Measurements from ENCODE around the gene PRRX2. TPM values are rescaled to one million over a fixed set of nuclear protein-coding genes. Genes with fewer than 3 reads are reported as not detected.
A peak's percentile ranks its signal among the peaks of the same experiment; 100 is the strongest.

The PRRX2 gene
- total and polyA plus RNA-seq, 7 experiments from 2014 or later, result 1.1 TPM; not detected in 6

- H3K9me3 ChIP-seq (ENCODE audit: control insufficient read depth in 2 of 3, low read length in 3 of 3), result no peaks in the 10 kb centered on the region
- H3K27me3 ChIP-seq (ENCODE audit: control insufficient read depth in 2 of 2, insufficient read depth in 2 of 2, low read length in 2 of 2), result no peaks in the 10 kb centered on the region
- ATAC-seq (no peak), DNase-seq (no peak)
- H3K36me3 ChIP-seq (ENCODE audit: control insufficient read depth in 2 of 3, insufficient read depth in 3 of 3, low read length in 3 of 3), result no peaks in the 10 kb centered on the region
- H3K27ac Mint-ChIP-seq, result no peak overlapping the region
- H3K4me3 ChIP-seq (ENCODE audit: low read length), result no peak overlapping the region
- POLR2A ChIA-PET, result no interaction called here
- no peaks in the 10 kb centered on the region for H3K36me3 Mint-ChIP-seq
- no peak overlapping the region for H3K27ac ChIP-seq (ENCODE audit: low read depth, low read length)
- intact Hi-C loops (cut with micrococcal nuclease), result loop anchor here (5.0 kb wide), 2 partner anchors 362 to 598 kb away; no protein-coding TSS in a partner anchor
- H3K4me1 Mint-ChIP-seq, result peaks cover 0 to 12% (median 8%) of the 10 kb centered on the region in 7 donors
- peaks cover 6% of the 10 kb centered on the region in 2 donors for H3K4me1 ChIP-seq (ENCODE audit: control insufficient read depth in 2 of 2, insufficient read depth in 2 of 2, low read length in 2 of 2)
- peaks cover 0 to 9% (median 3%) of the 10 kb centered on the region in 5 donors for H3K27me3 Mint-ChIP-seq
- no peak overlapping the region for H3K4me3 Mint-ChIP-seq
- no peaks in the 10 kb centered on the region for H3K9me3 Mint-ChIP-seq
- CTCF ChIA-PET, result no interaction called here
These were observed 70.1 kb downstream of the PRRX2 start for GRCh38 chr9:129735546-129735945.

GRCh38 chr9:129736334-129736733 is 70.9 kb downstream of the PRRX2 start:
- H3K4me1 ChIP-seq (ENCODE audit: control insufficient read depth in 2 of 2, insufficient read depth in 2 of 2, low read length in 2 of 2), result peaks cover 6% of the 10 kb centered on the region in 2 donors
- H3K36me3 Mint-ChIP-seq, result no peaks in the 10 kb centered on the region
- no peak overlapping the region for H3K4me3 Mint-ChIP-seq
- ChIA-PET CTCF (interaction anchor here (0.6 to 3.0 kb wide), 3 partner anchors 10 to 697 kb away, joined by 3 to 19 read pairs (median 3); no protein-coding TSS in a partner anchor), POLR2A (no interaction called here)
- H3K9me3 ChIP-seq (ENCODE audit: control insufficient read depth in 2 of 3, low read length in 3 of 3), result no peaks in the 10 kb centered on the region
- no peaks in the 10 kb centered on the region for H3K27me3 ChIP-seq (ENCODE audit: control insufficient read depth in 2 of 2, insufficient read depth in 2 of 2, low read length in 2 of 2)
- peaks cover 0 to 12% (median 8%) of the 10 kb centered on the region in 7 donors for H3K4me1 Mint-ChIP-seq
- H3K27ac ChIP-seq (ENCODE audit: low read depth, low read length), result no peak overlapping the region
- no peak overlapping the region for H3K27ac Mint-ChIP-seq
- no peak overlapping the region for H3K4me3 ChIP-seq (ENCODE audit: low read length)
- intact Hi-C loops (cut with micrococcal nuclease), result loop anchor here (2.0 to 5.0 kb wide), 5 partner anchors 54 to 599 kb away; no protein-coding TSS in a partner anchor
- H3K9me3 Mint-ChIP-seq, result no peaks in the 10 kb centered on the region
- H3K27me3 Mint-ChIP-seq, result peaks cover 0 to 6% (median 2%) of the 10 kb centered on the region in 5 donors
- DNase-seq (no peak), ATAC-seq (no peak)
- H3K36me3 ChIP-seq (ENCODE audit: control insufficient read depth in 2 of 3, insufficient read depth in 3 of 3, low read length in 3 of 3), result no peaks in the 10 kb centered on the region

GRCh38 chr9:129737479-129738274 is 72.2 kb downstream of the PRRX2 start:
- Mint-ChIP-seq H3K27ac (peak overlapping the region; percentile 50 to 94 (median 71)), H3K9me3 (no peaks in the 10 kb centered on the region), H3K27me3 (peaks cover 0 to 2% (median 0%) of the 10 kb centered on the region in 5 donors), H3K4me1 (peaks cover 0 to 12% (median 8%) of the 10 kb centered on the region in 7 donors), H3K4me3 (peak overlapping the region; percentile 66 to 84 (median 78)), H3K36me3 (no peaks in the 10 kb centered on the region)
- H3K27me3 ChIP-seq (ENCODE audit: control insufficient read depth in 2 of 2, insufficient read depth in 2 of 2, low read length in 2 of 2), result no peaks in the 10 kb centered on the region
- POLR2A ChIA-PET, result interaction anchor here (0.6 to 1.8 kb wide), 8 partner anchors 9 to 1186 kb away, joined by 3 to 8 read pairs (median 4); no protein-coding TSS in a partner anchor
- peaks cover 6% of the 10 kb centered on the region in 2 donors for H3K4me1 ChIP-seq (ENCODE audit: control insufficient read depth in 2 of 2, insufficient read depth in 2 of 2, low read length in 2 of 2)
- peak overlapping the region; percentile 91 for H3K4me3 ChIP-seq (ENCODE audit: low read length)
- H3K9me3 ChIP-seq (ENCODE audit: control insufficient read depth in 2 of 3, low read length in 3 of 3), result no peaks in the 10 kb centered on the region
- intact Hi-C loops (cut with micrococcal nuclease), result loop anchor here (1.0 to 5.0 kb wide), 7 partner anchors 46 to 600 kb away; no protein-coding TSS in a partner anchor
- ATAC-seq, result peak; percentile 96
- no peaks in the 10 kb centered on the region for H3K36me3 ChIP-seq (ENCODE audit: control insufficient read depth in 2 of 3, insufficient read depth in 3 of 3, low read length in 3 of 3)
- CTCF ChIA-PET, result interaction anchor here (0.6 to 3.7 kb wide), 16 partner anchors 9 to 595 kb away, joined by 3 to 66 read pairs (median 4); no protein-coding TSS in a partner anchor
- peak; percentile 73 to 95 (median 87) for DNase-seq
- H3K27ac ChIP-seq (ENCODE audit: low read depth, low read length), result peak overlapping the region; percentile 76

GRCh38 chr9:129739432-129739831 is 74.0 kb downstream of the PRRX2 start:
- intact Hi-C loops (cut with micrococcal nuclease), result loop anchor here (5.0 kb wide), 2 partner anchors 358 to 602 kb away; no protein-coding TSS in a partner anchor
- Histone ChIP-seq H3K36me3 (ENCODE audit: control insufficient read depth in 2 of 3, insufficient read depth in 3 of 3, low read length in 3 of 3) (no peaks in the 10 kb centered on the region), H3K4me1 (ENCODE audit: control insufficient read depth in 2 of 2, insufficient read depth in 2 of 2, low read length in 2 of 2) (peaks cover 6% of the 10 kb centered on the region in 2 donors), H3K4me3 (ENCODE audit: low read length) (no peak overlapping the region), H3K27ac (ENCODE audit: low read depth, low read length) (no peak overlapping the region), H3K27me3 (ENCODE audit: control insufficient read depth in 2 of 2, insufficient read depth in 2 of 2, low read length in 2 of 2) (no peaks in the 10 kb centered on the region), H3K9me3 (ENCODE audit: control insufficient read depth in 2 of 3, low read length in 3 of 3) (no peaks in the 10 kb centered on the region)
- H3K36me3 Mint-ChIP-seq, result no peaks in the 10 kb centered on the region
- no peak for DNase-seq
- ChIA-PET CTCF (interaction anchor here (0.7 to 3.7 kb wide), 4 partner anchors 13 to 573 kb away, joined by 3 to 66 read pairs (median 13); no protein-coding TSS in a partner anchor), POLR2A (no interaction called here)
- H3K27ac Mint-ChIP-seq, result peak overlapping the region in 2 of 9 donors; percentile 10 to 42
- H3K4me3 Mint-ChIP-seq, result peak overlapping the region in 8 of 10 donors; percentile 7 to 71 (median 52)
- ATAC-seq, result no peak
- peaks cover 0 to 12% (median 8%) of the 10 kb centered on the region in 7 donors for H3K4me1 Mint-ChIP-seq
- H3K27me3 Mint-ChIP-seq, result peaks cover 0 to 2% (median 0%) of the 10 kb centered on the region in 5 donors
- H3K9me3 Mint-ChIP-seq, result no peaks in the 10 kb centered on the region

GRCh38 chr9:129740174-129740573 is 74.7 kb downstream of the PRRX2 start:
- Histone ChIP-seq H3K27ac (ENCODE audit: low read depth, low read length) (no peak overlapping the region), H3K36me3 (ENCODE audit: control insufficient read depth in 2 of 3, insufficient read depth in 3 of 3, low read length in 3 of 3) (no peaks in the 10 kb centered on the region), H3K9me3 (ENCODE audit: control insufficient read depth in 2 of 3, low read length in 3 of 3) (no peaks in the 10 kb centered on the region), H3K27me3 (ENCODE audit: control insufficient read depth in 2 of 2, insufficient read depth in 2 of 2, low read length in 2 of 2) (no peaks in the 10 kb centered on the region), H3K4me1 (ENCODE audit: control insufficient read depth in 2 of 2, insufficient read depth in 2 of 2, low read length in 2 of 2) (peaks cover 6% of the 10 kb centered on the region in 2 donors), H3K4me3 (ENCODE audit: low read length) (no peak overlapping the region)
- DNase-seq (no peak), ATAC-seq (no peak)
- Mint-ChIP-seq H3K4me3 (no peak overlapping the region), H3K36me3 (no peaks in the 10 kb centered on the region), H3K9me3 (no peaks in the 10 kb centered on the region), H3K27me3 (peaks cover 0 to 5% (median 0%) of the 10 kb centered on the region in 5 donors), H3K4me1 (peaks cover 0 to 12% (median 8%) of the 10 kb centered on the region in 7 donors), H3K27ac (no peak overlapping the region)
- CTCF ChIA-PET, result interaction anchor here (0.7 to 3.7 kb wide), 2 partner anchors 14 to 43 kb away, joined by 3 to 66 read pairs; no protein-coding TSS in a partner anchor
- intact Hi-C loops (cut with micrococcal nuclease), result no loop called here
- POLR2A ChIA-PET, result interaction anchor here (0.6 kb wide), 1 partner anchor 265 kb away, joined by 3 read pairs; no protein-coding TSS in a partner anchor

GRCh38 chr9:129740666-129741464 is 75.4 kb downstream of the PRRX2 start:
- no peak overlapping the region for H3K4me3 ChIP-seq (ENCODE audit: low read length)
- DNase-seq (no peak), ATAC-seq (no peak)
- intact Hi-C loops (cut with micrococcal nuclease), result no loop called here
- H3K4me1 ChIP-seq (ENCODE audit: control insufficient read depth in 2 of 2, insufficient read depth in 2 of 2, low read length in 2 of 2), result peaks cover 6% of the 10 kb centered on the region in 2 donors
- H3K9me3 ChIP-seq (ENCODE audit: control insufficient read depth in 2 of 3, low read length in 3 of 3), result no peaks in the 10 kb centered on the region
- Mint-ChIP-seq H3K4me3 (no peak overlapping the region), H3K36me3 (no peaks in the 10 kb centered on the region), H3K27me3 (peaks cover 0 to 5% (median 0%) of the 10 kb centered on the region in 5 donors), H3K9me3 (no peaks in the 10 kb centered on the region), H3K4me1 (peaks cover 0 to 12% (median 8%) of the 10 kb centered on the region in 7 donors), H3K27ac (no peak overlapping the region)
- ChIA-PET POLR2A (no interaction called here), CTCF (interaction anchor here (0.7 to 3.7 kb wide), 2 partner anchors 15 to 42 kb away, joined by 3 to 66 read pairs; no protein-coding TSS in a partner anchor)
- no peak overlapping the region for H3K27ac ChIP-seq (ENCODE audit: low read depth, low read length)
- no peaks in the 10 kb centered on the region for H3K27me3 ChIP-seq (ENCODE audit: control insufficient read depth in 2 of 2, insufficient read depth in 2 of 2, low read length in 2 of 2)
- no peaks in the 10 kb centered on the region for H3K36me3 ChIP-seq (ENCODE audit: control insufficient read depth in 2 of 3, insufficient read depth in 3 of 3, low read length in 3 of 3)
